Embryonic facial prominence (tissue), 1 donor: ENCODE measurements around the gene ABHD12.

Experiments used
- DNase-seq: peaks from one replicate; pipeline ENCODE4 v3.0.0-alpha.2; 2016; ENCODE audit errors: extremely low spot score

Gene ABHD12

GRCh38 chr20:25291432-25292133 lies 99.1 kb downstream of the ABHD12 start:
- DNase-seq, result no peak

GRCh38 chr20:25290646-25291431 lies 99.8 kb downstream of the ABHD12 start:
- no peak for DNase-seq

GRCh38 chr20:25289886-25290597 lies 100.6 kb downstream of the ABHD12 start:
- no peak for DNase-seq

GRCh38 chr20:25288291-25289181 lies 102.1 kb downstream of the ABHD12 start:
- DNase-seq, result no peak

GRCh38 chr20:25287631-25288290 lies 102.9 kb downstream of the ABHD12 start:
- no peak for DNase-seq

- DNase-seq, result no peak
Observed at GRCh38 chr20:25286917-25287316, 103.7 kb downstream of the ABHD12 start.

GRCh38 chr20:25285856-25286798 lies 104.5 kb downstream of the ABHD12 start:
- DNase-seq, result no peak

- DNase-seq, result no peak
Observed at GRCh38 chr20:25285091-25285647, 105.5 kb downstream of the ABHD12 start.

- no peak for DNase-seq
Observed at GRCh38 chr20:25284131-25284601, 106.5 kb downstream of the ABHD12 start.

- no peak for DNase-seq
Observed at GRCh38 chr20:25283221-25283951, 107.2 kb downstream of the ABHD12 start.

GRCh38 chr20:25282796-25283195 lies 107.8 kb downstream of the ABHD12 start:
- no peak for DNase-seq

GRCh38 chr20:25282034-25282781 lies 108.4 kb downstream of the ABHD12 start:
- no peak for DNase-seq

GRCh38 chr20:25281541-25281991 lies 109.1 kb downstream of the ABHD12 start:
- DNase-seq, result no peak

GRCh38 chr20:25280574-25281535 lies 109.8 kb downstream of the ABHD12 start:
- DNase-seq, result no peak

GRCh38 chr20:25280051-25280573 lies 110.5 kb downstream of the ABHD12 start:
- DNase-seq, result no peak

- no peak for DNase-seq
Observed at GRCh38 chr20:25279403-25279802, 111.2 kb downstream of the ABHD12 start.
